HEK293 (cell line): Measurements from ENCODE around the gene TKTL2.

Experiments used
- CTCF ChIA-PET: fragments of 350-600 bp; formaldehyde crosslinking; extraction: SDS; loops from one replicate; lab custom pipeline; 2021; ENCODE audit warnings: antibody characterized with exemption; lab: Yijun Ruan, JAX
- POLR2A ChIA-PET: fragments of 300-600 bp; formaldehyde crosslinking; extraction: SDS; loops from one replicate; lab custom pipeline; 2020; ENCODE audit warnings: antibody characterized with exemption, inconsistent platforms; lab: Yijun Ruan, JAX
- H3K27ac ChIP-seq: fragments of 200-500 bp; sonication (Bioruptor generic); 2 replicates; pipeline ENCODE4 v1.5.1; 2014; ENCODE audit warnings: low read depth, low read length, control low read depth, inconsistent platforms; ENCODE audit errors: extremely low read depth
- H3K36me3 ChIP-seq, 2 experiments: fragments of 200-500 bp in 1 of 2; sonication (Bioruptor generic) in 1 of 2; 1 replicate in 1 of 2; 2 replicates in 1 of 2; pipeline ENCODE4 v1.5.1; 2014 to 2017; ENCODE audit warnings: inconsistent platforms in 2 of 2, low read length in 2 of 2; ENCODE audit not compliant: control insufficient read depth in 2 of 2, insufficient read depth in 1 of 2
- H3K4me1 ChIP-seq: fragments of 200-500 bp; sonication (Bioruptor generic); 2 replicates; pipeline ENCODE4 v1.5.1; 2014; ENCODE audit warnings: mild to moderate bottlenecking, low read length, inconsistent platforms; ENCODE audit not compliant: control insufficient read depth, insufficient read depth
- H3K4me3 ChIP-seq: 2 replicates; pipeline ENCODE4 v1.5.1; 2011; ENCODE audit warnings: low read depth, mild to moderate bottlenecking, control low read depth, low read length, moderate library complexity
- H3K9me3 ChIP-seq: fragments of 200-500 bp; sonication (Bioruptor generic); 2 replicates; pipeline ENCODE4 v1.5.1; 2014; ENCODE audit warnings: low read depth, low read length, inconsistent platforms; ENCODE audit not compliant: control insufficient read depth, insufficient read depth
- EGR2 ChIP-seq: fragments of 450-650 bp; formaldehyde crosslinking; IDR thresholded peaks from 2 replicates; pipeline ENCODE4 v1.5.1; 2016; ENCODE audit warnings: low read depth, missing biosample characterization, missing genetic modification characterization
- FEZF1 ChIP-seq: fragments of 450-650 bp; formaldehyde crosslinking; IDR thresholded peaks from 2 replicates; pipeline ENCODE4 v1.5.1; 2016; ENCODE audit warnings: missing biosample characterization, missing genetic modification characterization
- GLIS2 ChIP-seq: fragments of 450-650 bp; formaldehyde crosslinking; IDR thresholded peaks from 2 replicates; pipeline ENCODE4 v1.5.1; 2016; ENCODE audit warnings: missing biosample characterization, missing genetic modification characterization
- SETDB1 ChIP-seq: IDR thresholded peaks from one replicate; pipeline ENCODE4 v1.6.1; 2017; ENCODE audit warnings: mild to moderate bottlenecking, low read length, moderate library complexity, mixed read lengths; ENCODE audit not compliant: insufficient read length
- ZFP37 ChIP-seq: fragments of 450-650 bp; formaldehyde crosslinking; IDR thresholded peaks from 2 replicates; pipeline ENCODE4 v1.5.1; 2016; ENCODE audit warnings: missing biosample characterization, missing genetic modification characterization
- ZNF19 ChIP-seq: fragments of 450-650 bp; formaldehyde crosslinking; IDR thresholded peaks from 2 replicates; pipeline ENCODE4; 2016; ENCODE audit warnings: missing biosample characterization, missing genetic modification characterization, low read depth
- ZNF221 ChIP-seq: fragments of 450-650 bp; formaldehyde crosslinking; IDR thresholded peaks from 2 replicates; pipeline ENCODE4 v1.5.1; 2017; ENCODE audit warnings: missing biosample characterization, missing genetic modification characterization, borderline replicate concordance
- ZNF292 ChIP-seq: fragments of 450-650 bp; formaldehyde crosslinking; IDR thresholded peaks from 2 replicates; pipeline ENCODE4 v1.5.1; 2016; ENCODE audit warnings: low read depth, missing biosample characterization, missing genetic modification characterization, borderline replicate concordance
- ZNF302 ChIP-seq: fragments of 450-650 bp; formaldehyde crosslinking; IDR thresholded peaks from 2 replicates; pipeline ENCODE4 v1.5.1; 2016; ENCODE audit warnings: missing biosample characterization, missing genetic modification characterization, low read depth
- ZNF311 ChIP-seq: fragments of 450-650 bp; formaldehyde crosslinking; IDR thresholded peaks from 2 replicates; pipeline ENCODE4 v1.5.1; 2017; ENCODE audit warnings: missing biosample characterization, missing genetic modification characterization, borderline replicate concordance
- ZNF558 ChIP-seq: fragments of 450-650 bp; formaldehyde crosslinking; IDR thresholded peaks from 2 replicates; pipeline ENCODE4 v1.5.1; 2016; ENCODE audit warnings: missing biosample characterization, missing genetic modification characterization
- ZNF585B ChIP-seq: fragments of 450-650 bp; formaldehyde crosslinking; IDR thresholded peaks from 2 replicates; pipeline ENCODE4 v1.5.1; 2016; ENCODE audit warnings: missing biosample characterization, missing genetic modification characterization
- ZNF621 ChIP-seq: fragments of 450-650 bp; formaldehyde crosslinking; IDR thresholded peaks from 2 replicates; pipeline ENCODE4 v1.5.1; 2017; ENCODE audit warnings: missing biosample characterization, missing genetic modification characterization
- ZNF624 ChIP-seq: fragments of 450-650 bp; formaldehyde crosslinking; IDR thresholded peaks from 2 replicates; pipeline ENCODE4 v1.5.1; 2017; ENCODE audit warnings: missing biosample characterization, missing genetic modification characterization
- ZNF777 ChIP-seq: fragments of 450-650 bp; formaldehyde crosslinking; IDR thresholded peaks from 2 replicates; pipeline ENCODE4 v1.5.1; 2017; ENCODE audit warnings: missing biosample characterization, missing genetic modification characterization, borderline replicate concordance
- ZNF785 ChIP-seq: fragments of 450-650 bp; formaldehyde crosslinking; IDR thresholded peaks from 2 replicates; pipeline ENCODE4 v1.5.1; 2016; ENCODE audit warnings: missing biosample characterization, missing genetic modification characterization
- ZNF791 ChIP-seq: fragments of 450-650 bp; formaldehyde crosslinking; IDR thresholded peaks from 2 replicates; pipeline ENCODE4 v1.5.1; 2016; ENCODE audit warnings: missing biosample characterization, missing genetic modification characterization
- ZNF830 ChIP-seq: fragments of 450-650 bp; IDR thresholded peaks from 2 replicates; pipeline ENCODE4 v1.5.0; 2018; ENCODE audit warnings: missing biosample characterization, missing genetic modification characterization, low read depth, mild to moderate bottlenecking, moderate library complexity
- TF ChIP-seq, protein P1 (sequence below): fragments of 450-650 bp; formaldehyde crosslinking; IDR thresholded peaks from 2 replicates; pipeline ENCODE4 v1.5.1; 2016; ENCODE audit warnings: missing biosample characterization, missing genetic modification characterization
- TF ChIP-seq, protein P2 (sequence below): fragments of 450-650 bp; formaldehyde crosslinking; IDR thresholded peaks from 2 replicates; pipeline ENCODE4 v1.5.1; 2017; ENCODE audit warnings: missing biosample characterization, missing genetic modification characterization
- TF ChIP-seq, protein P3 (sequence below): fragments of 450-650 bp; formaldehyde crosslinking; IDR thresholded peaks from 2 replicates; pipeline ENCODE4 v1.5.1; 2016; ENCODE audit warnings: missing biosample characterization, missing genetic modification characterization
- TF ChIP-seq, protein P4 (sequence below): fragments of 450-650 bp; formaldehyde crosslinking; IDR thresholded peaks from 2 replicates; pipeline ENCODE4 v1.5.1; 2016; ENCODE audit warnings: missing biosample characterization, missing genetic modification characterization, low read depth

The TKTL2 gene, protein sequence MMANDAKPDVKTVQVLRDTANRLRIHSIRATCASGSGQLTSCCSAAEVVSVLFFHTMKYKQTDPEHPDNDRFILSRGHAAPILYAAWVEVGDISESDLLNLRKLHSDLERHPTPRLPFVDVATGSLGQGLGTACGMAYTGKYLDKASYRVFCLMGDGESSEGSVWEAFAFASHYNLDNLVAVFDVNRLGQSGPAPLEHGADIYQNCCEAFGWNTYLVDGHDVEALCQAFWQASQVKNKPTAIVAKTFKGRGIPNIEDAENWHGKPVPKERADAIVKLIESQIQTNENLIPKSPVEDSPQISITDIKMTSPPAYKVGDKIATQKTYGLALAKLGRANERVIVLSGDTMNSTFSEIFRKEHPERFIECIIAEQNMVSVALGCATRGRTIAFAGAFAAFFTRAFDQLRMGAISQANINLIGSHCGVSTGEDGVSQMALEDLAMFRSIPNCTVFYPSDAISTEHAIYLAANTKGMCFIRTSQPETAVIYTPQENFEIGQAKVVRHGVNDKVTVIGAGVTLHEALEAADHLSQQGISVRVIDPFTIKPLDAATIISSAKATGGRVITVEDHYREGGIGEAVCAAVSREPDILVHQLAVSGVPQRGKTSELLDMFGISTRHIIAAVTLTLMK

DNA sequence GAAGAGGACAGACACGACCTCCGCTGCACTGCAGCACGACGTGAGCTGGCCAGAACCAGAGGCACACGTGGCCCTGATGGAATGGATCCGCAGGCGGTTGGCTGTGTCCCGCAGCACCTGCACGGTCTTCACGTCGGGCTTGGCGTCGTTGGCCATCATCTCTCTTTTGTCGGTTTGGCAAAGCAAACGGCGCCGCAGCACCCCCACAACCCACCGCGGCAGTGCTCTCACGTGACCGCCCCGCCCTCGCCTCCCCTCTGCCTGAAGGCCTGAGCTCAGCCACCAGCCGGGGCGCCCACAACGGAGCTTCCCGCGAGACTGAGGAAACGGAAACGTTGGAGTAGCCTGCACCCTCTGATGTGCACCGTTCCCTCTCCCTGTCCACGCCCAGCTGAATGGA is at the start of gene TKTL2:
TKTL2 (minus strand) TSS at position 179 of the 400 bp plus-strand sequence; CDS start at position 159, 20 bp downstream.
- Histone ChIP-seq H3K4me1 (no peaks in the 10 kb centered on the region), H3K9me3 (no peaks in the 10 kb centered on the region), H3K36me3 (no peaks in the 10 kb centered on the region), H3K27ac (no peak within 1 kb of the TSS), H3K4me3 (no peak within 1 kb of the TSS)
- ChIA-PET CTCF (no interaction called here), POLR2A (no interaction called here)
- TF ChIP-seq SETDB1 (no peak), ZNF221 (tag by site-specific recombination) (no peak), ZNF585B (tag by site-specific recombination) (no peak), ZNF791 (tag by site-specific recombination) (no peak), ZNF624 (no peak)
- TF ChIP-seq, protein P1, sequence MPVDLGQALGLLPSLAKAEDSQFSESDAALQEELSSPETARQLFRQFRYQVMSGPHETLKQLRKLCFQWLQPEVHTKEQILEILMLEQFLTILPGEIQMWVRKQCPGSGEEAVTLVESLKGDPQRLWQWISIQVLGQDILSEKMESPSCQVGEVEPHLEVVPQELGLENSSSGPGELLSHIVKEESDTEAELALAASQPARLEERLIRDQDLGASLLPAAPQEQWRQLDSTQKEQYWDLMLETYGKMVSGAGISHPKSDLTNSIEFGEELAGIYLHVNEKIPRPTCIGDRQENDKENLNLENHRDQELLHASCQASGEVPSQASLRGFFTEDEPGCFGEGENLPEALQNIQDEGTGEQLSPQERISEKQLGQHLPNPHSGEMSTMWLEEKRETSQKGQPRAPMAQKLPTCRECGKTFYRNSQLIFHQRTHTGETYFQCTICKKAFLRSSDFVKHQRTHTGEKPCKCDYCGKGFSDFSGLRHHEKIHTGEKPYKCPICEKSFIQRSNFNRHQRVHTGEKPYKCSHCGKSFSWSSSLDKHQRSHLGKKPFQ (tag by site-specific recombination): no peak
- TF ChIP-seq, protein P2, sequence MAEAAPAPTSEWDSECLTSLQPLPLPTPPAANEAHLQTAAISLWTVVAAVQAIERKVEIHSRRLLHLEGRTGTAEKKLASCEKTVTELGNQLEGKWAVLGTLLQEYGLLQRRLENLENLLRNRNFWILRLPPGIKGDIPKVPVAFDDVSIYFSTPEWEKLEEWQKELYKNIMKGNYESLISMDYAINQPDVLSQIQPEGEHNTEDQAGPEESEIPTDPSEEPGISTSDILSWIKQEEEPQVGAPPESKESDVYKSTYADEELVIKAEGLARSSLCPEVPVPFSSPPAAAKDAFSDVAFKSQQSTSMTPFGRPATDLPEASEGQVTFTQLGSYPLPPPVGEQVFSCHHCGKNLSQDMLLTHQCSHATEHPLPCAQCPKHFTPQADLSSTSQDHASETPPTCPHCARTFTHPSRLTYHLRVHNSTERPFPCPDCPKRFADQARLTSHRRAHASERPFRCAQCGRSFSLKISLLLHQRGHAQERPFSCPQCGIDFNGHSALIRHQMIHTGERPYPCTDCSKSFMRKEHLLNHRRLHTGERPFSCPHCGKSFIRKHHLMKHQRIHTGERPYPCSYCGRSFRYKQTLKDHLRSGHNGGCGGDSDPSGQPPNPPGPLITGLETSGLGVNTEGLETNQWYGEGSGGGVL (tag by site-specific recombination): no peak

DNA sequence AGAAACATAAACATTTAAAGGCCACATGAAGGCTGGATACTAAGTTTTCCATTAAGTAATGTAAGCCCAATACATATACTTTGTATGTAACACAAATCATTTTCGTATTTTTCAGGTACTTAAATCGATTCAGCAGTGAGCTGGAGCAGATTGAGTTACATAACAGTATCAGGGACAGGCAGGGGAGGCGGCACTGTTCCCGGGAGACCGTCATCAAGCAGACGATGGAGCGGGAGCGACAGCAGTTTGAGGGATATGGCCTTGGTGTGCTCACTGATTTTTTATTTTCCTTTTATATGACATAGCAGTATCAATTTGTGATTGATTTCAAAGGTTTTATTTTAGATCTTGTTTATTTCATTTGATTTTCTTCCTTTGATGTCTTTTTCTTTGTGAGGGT is 41.6 kb upstream of the TKTL2 start:
- Histone ChIP-seq H3K4me1 (no peaks in the 10 kb centered on the region), H3K27ac (no peak overlapping the region), H3K36me3 (peaks cover 10 to 71% of the 10 kb centered on the region in 2 experiments), H3K9me3 (no peaks in the 10 kb centered on the region), H3K4me3 (no peak overlapping the region)
- no peak for TF ChIP-seq ZNF302
- TF ChIP-seq, protein P3, sequence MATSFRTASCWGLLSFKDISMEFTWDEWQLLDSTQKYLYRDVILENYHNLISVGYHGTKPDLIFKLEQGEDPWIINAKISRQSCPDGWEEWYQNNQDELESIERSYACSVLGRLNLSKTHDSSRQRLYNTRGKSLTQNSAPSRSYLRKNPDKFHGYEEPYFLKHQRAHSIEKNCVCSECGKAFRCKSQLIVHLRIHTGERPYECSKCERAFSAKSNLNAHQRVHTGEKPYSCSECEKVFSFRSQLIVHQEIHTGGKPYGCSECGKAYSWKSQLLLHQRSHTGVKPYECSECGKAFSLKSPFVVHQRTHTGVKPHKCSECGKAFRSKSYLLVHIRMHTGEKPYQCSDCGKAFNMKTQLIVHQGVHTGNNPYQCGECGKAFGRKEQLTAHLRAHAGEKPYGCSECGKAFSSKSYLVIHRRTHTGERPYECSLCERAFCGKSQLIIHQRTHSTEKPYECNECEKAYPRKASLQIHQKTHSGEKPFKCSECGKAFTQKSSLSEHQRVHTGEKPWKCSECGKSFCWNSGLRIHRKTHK (tag by site-specific recombination): no peak
- TF ChIP-seq, protein P4, sequence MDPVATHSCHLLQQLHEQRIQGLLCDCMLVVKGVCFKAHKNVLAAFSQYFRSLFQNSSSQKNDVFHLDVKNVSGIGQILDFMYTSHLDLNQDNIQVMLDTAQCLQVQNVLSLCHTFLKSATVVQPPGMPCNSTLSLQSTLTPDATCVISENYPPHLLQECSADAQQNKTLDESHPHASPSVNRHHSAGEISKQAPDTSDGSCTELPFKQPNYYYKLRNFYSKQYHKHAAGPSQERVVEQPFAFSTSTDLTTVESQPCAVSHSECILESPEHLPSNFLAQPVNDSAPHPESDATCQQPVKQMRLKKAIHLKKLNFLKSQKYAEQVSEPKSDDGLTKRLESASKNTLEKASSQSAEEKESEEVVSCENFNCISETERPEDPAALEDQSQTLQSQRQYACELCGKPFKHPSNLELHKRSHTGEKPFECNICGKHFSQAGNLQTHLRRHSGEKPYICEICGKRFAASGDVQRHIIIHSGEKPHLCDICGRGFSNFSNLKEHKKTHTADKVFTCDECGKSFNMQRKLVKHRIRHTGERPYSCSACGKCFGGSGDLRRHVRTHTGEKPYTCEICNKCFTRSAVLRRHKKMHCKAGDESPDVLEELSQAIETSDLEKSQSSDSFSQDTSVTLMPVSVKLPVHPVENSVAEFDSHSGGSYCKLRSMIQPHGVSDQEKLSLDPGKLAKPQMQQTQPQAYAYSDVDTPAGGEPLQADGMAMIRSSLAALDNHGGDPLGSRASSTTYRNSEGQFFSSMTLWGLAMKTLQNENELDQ (tag by site-specific recombination): no peak
- no peak for TF ChIP-seq ZNF777 (tag by site-specific recombination)
- ChIA-PET POLR2A (no interaction called here), CTCF (no interaction called here)

DNA sequence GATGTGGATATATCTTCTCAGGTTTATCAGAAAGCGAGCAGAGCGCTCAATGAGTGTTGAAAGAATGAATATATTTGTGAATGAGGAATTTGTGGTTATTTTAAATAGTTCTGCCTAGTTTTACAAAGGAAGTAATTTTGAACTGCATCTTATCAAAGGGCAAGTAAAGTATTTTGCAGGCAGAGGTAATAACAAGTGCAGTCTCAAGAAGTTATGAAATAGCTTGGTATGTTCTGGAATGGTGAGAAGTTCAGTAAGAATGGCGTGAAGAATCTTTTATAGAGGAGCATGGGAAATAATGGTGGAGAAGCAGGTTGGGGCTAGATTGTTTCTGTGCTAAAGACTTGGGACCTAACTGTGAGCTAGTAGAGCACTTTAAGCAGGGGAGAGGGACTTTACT is 31.8 kb upstream of the TKTL2 start:
- Histone ChIP-seq H3K4me3 (no peak overlapping the region), H3K9me3 (no peaks in the 10 kb centered on the region), H3K36me3 (peaks cover 0 to 29% of the 10 kb centered on the region in 2 experiments; a peak in 2 of 3 replicates), H3K27ac (no peak overlapping the region), H3K4me1 (peaks cover 2% of the 10 kb centered on the region; the same call in 1 of the 2 replicates)
- POLR2A ChIA-PET: interaction anchor here (1.4 kb wide), 1 partner anchor 11 kb away, joined by 3 read pairs; the partner anchor contains the start of gene TMA16
- CTCF ChIA-PET: no interaction called here
- no peak for TF ChIP-seq ZNF621
- no peak for TF ChIP-seq EGR2
- no peak for TF ChIP-seq ZFP37 (tag by site-specific recombination)
- TF ChIP-seq GLIS2 (tag by site-specific recombination): no peak
- no peak for TF ChIP-seq ZNF830 (tag by site-specific recombination)
- no peak for TF ChIP-seq ZNF311 (tag by site-specific recombination)
- TF ChIP-seq ZNF19 (tag by site-specific recombination): no peak
- TF ChIP-seq FEZF1: no peak
- no peak for TF ChIP-seq ZNF785 (tag by site-specific recombination)
- TF ChIP-seq ZNF292 (tag by site-specific recombination): no peak
- no peak for TF ChIP-seq ZNF558 (tag by site-specific recombination)
